Calu3 (cell line): ENCODE data around the gene FOXB2. TPM values are rescaled to one million over a fixed set of nuclear protein-coding genes. Genes with fewer than 3 reads are reported as not detected.

Experiments
- BruUV-seq: library from RNA; stranded (reverse); fragments of 400-500 nt; replicated peaks from 2 replicates; lab custom pipeline; 2021; lab: Mats Ljungman, UMichigan
- CTCF ChIA-PET: fragments of 300-600 bp; sonication (Branson Sonifier 250); formaldehyde crosslinking; loops from one replicate; lab custom pipeline; 2022; ENCODE audit warnings: antibody characterized with exemption; lab: Charles Lee
- DNase-seq: peaks from one replicate; pipeline ENCODE4 v3.0.0; 2022
- H3K27ac Mint-ChIP-seq: one replicate; pipeline ENCODE4 v1.8.0; 2022; ENCODE audit warnings: mixed read lengths; ENCODE audit not compliant: unreplicated experiment
- H3K27me3 Mint-ChIP-seq: one replicate; pipeline ENCODE4 v1.8.0; 2022; ENCODE audit warnings: mixed read lengths; ENCODE audit not compliant: unreplicated experiment
- H3K36me3 Mint-ChIP-seq: one replicate; pipeline ENCODE4 v1.8.0; 2022; ENCODE audit warnings: mild to moderate bottlenecking, moderate library complexity, mixed read lengths; ENCODE audit not compliant: insufficient read depth, unreplicated experiment
- H3K4me1 Mint-ChIP-seq: one replicate; pipeline ENCODE4 v1.8.0; 2022; ENCODE audit warnings: mild to moderate bottlenecking, low read depth, mixed read lengths; ENCODE audit not compliant: unreplicated experiment
- H3K4me3 Mint-ChIP-seq: one replicate; pipeline ENCODE4 v1.8.0; 2022; ENCODE audit warnings: mild to moderate bottlenecking, low read depth, moderate library complexity, mixed read lengths; ENCODE audit not compliant: unreplicated experiment
- H3K9me3 Mint-ChIP-seq: one replicate; pipeline ENCODE4 v1.8.0; 2022; ENCODE audit warnings: low read depth, mixed read lengths; ENCODE audit not compliant: unreplicated experiment
- intact Hi-C: fragments of 100-400 bp; cut with micrococcal nuclease; formaldehyde crosslinking; loops from one replicate; pipeline ENCODE4 v1.10.0; 2022; ENCODE audit not compliant: unreplicated experiment
- total RNA-seq: library from RNA; stranded (reverse); gene quantifications from 2 replicates; pipeline ENCODE4 v1.2.3, GENCODE V29; 2022
- TF ChIP-seq, protein P1 (sequence below): fragments of 200-600 bp; IDR thresholded peaks from one replicate; pipeline ENCODE4 v1.8.0; 2022; ENCODE audit warnings: antibody characterized with exemption; ENCODE audit not compliant: unreplicated experiment

The FOXB2 gene
- total RNA-seq, 1 experiment from 2014 or later, result not detected

DNA sequence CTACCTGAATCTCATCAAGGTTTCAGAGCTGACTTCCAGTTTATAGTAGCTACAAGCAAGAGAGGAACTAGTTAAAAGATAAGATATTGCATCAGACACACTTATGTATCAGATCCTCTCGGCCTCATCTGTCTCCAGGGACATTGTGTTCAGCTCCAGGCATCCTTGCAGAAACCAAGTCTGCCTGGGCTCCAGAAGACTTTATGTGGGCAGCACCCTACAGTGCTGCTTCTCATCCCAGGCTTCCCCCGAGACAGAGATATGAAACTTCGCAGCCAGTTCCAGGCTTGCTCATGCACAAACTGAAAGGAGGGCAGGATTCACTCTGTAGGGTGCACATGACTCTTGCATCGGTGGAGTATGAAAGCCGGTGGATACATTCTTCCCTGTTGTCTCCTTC lies 33.9 kb upstream of the FOXB2 start:
- no TSS peak for BruUV-seq
- H3K4me3 Mint-ChIP-seq, result no peak overlapping the region
- CTCF ChIA-PET, result no interaction called here
- no peaks in the 10 kb centered on the region for H3K4me1 Mint-ChIP-seq
- DNase-seq, result no peak
- no peak overlapping the region for H3K27ac Mint-ChIP-seq
- intact Hi-C loops, result loop anchor here (5.0 kb wide), 1 partner anchor 228 kb away; no protein-coding TSS in a partner anchor
- H3K9me3 Mint-ChIP-seq, result no peaks in the 10 kb centered on the region
- H3K36me3 Mint-ChIP-seq, result no peaks in the 10 kb centered on the region
- H3K27me3 Mint-ChIP-seq, result peaks cover 28% of the 10 kb centered on the region
- TF ChIP-seq, protein P1, sequence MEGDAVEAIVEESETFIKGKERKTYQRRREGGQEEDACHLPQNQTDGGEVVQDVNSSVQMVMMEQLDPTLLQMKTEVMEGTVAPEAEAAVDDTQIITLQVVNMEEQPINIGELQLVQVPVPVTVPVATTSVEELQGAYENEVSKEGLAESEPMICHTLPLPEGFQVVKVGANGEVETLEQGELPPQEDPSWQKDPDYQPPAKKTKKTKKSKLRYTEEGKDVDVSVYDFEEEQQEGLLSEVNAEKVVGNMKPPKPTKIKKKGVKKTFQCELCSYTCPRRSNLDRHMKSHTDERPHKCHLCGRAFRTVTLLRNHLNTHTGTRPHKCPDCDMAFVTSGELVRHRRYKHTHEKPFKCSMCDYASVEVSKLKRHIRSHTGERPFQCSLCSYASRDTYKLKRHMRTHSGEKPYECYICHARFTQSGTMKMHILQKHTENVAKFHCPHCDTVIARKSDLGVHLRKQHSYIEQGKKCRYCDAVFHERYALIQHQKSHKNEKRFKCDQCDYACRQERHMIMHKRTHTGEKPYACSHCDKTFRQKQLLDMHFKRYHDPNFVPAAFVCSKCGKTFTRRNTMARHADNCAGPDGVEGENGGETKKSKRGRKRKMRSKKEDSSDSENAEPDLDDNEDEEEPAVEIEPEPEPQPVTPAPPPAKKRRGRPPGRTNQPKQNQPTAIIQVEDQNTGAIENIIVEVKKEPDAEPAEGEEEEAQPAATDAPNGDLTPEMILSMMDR, result no peak

DNA sequence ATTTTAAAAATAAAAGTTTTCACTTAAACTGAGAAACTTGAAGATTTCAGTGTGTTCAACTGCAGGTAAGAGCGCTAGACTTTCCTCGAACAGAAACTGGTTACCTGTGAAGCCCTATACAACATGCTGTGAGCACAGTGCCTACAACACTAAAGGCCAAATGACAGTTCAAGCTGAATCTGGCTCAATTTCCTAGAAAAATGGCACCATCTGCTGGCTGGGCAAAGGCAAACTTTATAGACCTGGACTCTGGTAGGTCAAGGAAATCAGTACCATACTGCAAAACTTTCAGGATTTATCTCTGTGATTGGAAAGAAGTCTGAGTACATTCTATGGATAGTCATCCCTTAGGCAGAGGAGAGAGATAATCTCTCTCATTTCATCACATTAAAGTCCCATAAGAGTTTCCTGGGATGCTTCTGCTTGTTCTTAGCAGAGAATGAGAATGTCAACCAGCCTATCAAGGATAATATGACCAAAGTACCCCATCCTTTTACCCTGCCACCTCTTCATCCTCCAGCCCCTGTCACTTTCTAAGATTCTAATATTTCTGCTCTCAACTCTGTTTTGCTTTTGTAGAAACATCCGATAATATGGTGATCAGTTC lies 31.8 kb upstream of the FOXB2 start:
- CTCF ChIA-PET, result interaction anchor here (1.3 to 1.9 kb wide), 2 partner anchors 9 to 178 kb away, joined by 3 to 18 read pairs; no protein-coding TSS in a partner anchor
- Mint-ChIP-seq H3K9me3 (no peaks in the 10 kb centered on the region), H3K27me3 (peaks cover 34% of the 10 kb centered on the region), H3K4me1 (no peaks in the 10 kb centered on the region), H3K27ac (no peak overlapping the region), H3K4me3 (no peak overlapping the region), H3K36me3 (no peaks in the 10 kb centered on the region)
- BruUV-seq, result no TSS peak
- intact Hi-C loops, result loop anchor here (1.0 to 5.0 kb wide), 2 partner anchors 177 to 230 kb away; no protein-coding TSS in a partner anchor
- TF ChIP-seq, protein P1, result no peak
- DNase-seq, result peak; percentile 46

GRCh38 chr9:76988941-76989340 lies 30.5 kb upstream of the FOXB2 start:
- no peak for DNase-seq
- H3K27ac Mint-ChIP-seq, result no peak overlapping the region
- TF ChIP-seq, protein P1, result no peak
- no TSS peak for BruUV-seq
- no peaks in the 10 kb centered on the region for H3K36me3 Mint-ChIP-seq
- CTCF ChIA-PET, result no interaction called here
- H3K4me1 Mint-ChIP-seq, result no peaks in the 10 kb centered on the region
- H3K27me3 Mint-ChIP-seq, result peaks cover 34% of the 10 kb centered on the region
- H3K9me3 Mint-ChIP-seq, result no peaks in the 10 kb centered on the region
- no peak overlapping the region for H3K4me3 Mint-ChIP-seq
- intact Hi-C loops, result loop anchor here (5.0 kb wide), 1 partner anchor 232 kb away; no protein-coding TSS in a partner anchor

- H3K9me3 Mint-ChIP-seq, result no peaks in the 10 kb centered on the region
- intact Hi-C loops, result loop anchor here (5.0 kb wide), 1 partner anchor 232 kb away; no protein-coding TSS in a partner anchor
- no peak for DNase-seq
- CTCF ChIA-PET, result no interaction called here
- H3K4me1 Mint-ChIP-seq, result no peaks in the 10 kb centered on the region
- TF ChIP-seq, protein P1, result no peak
- H3K4me3 Mint-ChIP-seq, result no peak overlapping the region
- no peak overlapping the region for H3K27ac Mint-ChIP-seq
- H3K27me3 Mint-ChIP-seq, result peaks cover 34% of the 10 kb centered on the region
- no TSS peak for BruUV-seq
- H3K36me3 Mint-ChIP-seq, result no peaks in the 10 kb centered on the region
These were observed 30.0 kb upstream of the FOXB2 start for GRCh38 chr9:76989501-76989900.
